Retina (tissue), 1 donor: ENCODE data around the gene MRPL49.
"Not testable (repeated sequence)": the region's sequence is repeated elsewhere in the genome, so short reads cannot be mapped to it uniquely, and the experiment has no call there.

Experiments
- DNase-seq: peaks from one replicate; pipeline ENCODE4 v3.0.0-alpha.2; 2016

Gene MRPL49

GRCh38 chr11:65172600-65172999 is 50.5 kb downstream of the MRPL49 start:
- no peak for DNase-seq

- DNase-seq: not testable (repeated sequence)
Observed at GRCh38 chr11:65174571-65175010, 52.5 kb downstream of the MRPL49 start.
